Measurements from ENCODE around the gene PPP1R3G. TPM values are rescaled to one million over a fixed set of nuclear protein-coding genes. Genes with fewer than 3 reads are reported as not detected.

Gene PPP1R3G
- total and polyA plus RNA-seq, 12 donors: 3.8 to 12.2 (median 8.0) TPM

DNA sequence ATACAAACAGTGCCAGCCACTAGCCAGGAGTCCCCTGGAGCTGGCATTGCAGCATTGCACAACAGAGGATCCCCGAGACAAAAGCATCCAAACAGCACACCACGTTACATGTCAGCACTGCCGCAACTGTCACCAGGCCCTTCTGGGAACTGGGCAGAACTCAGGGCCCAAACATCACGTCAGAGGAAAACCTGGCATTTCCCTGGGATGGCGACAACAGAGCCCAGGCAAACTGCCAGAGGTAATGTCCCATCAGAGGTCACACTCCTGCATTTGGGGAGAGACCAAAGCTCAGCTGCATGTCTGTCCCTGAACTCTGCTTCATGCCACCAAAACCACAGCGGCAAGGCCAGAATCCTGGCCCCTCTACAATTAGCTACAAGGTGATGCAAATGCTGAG lies 36.3 kb downstream of the PPP1R3G start:
- Histone ChIP-seq H3K4me3 (no peak overlapping the region), H3K27me3 (no peaks in the 10 kb centered on the region), H3K9me3 (no peaks in the 10 kb centered on the region), H3K36me3 (no peaks in the 10 kb centered on the region), H3K4me1 (peaks cover 0 to 19% (median 7%) of the 10 kb centered on the region in 9 donors), H3K27ac (peak overlapping the region in 5 of 10 donors; percentile 22 to 59 (median 48))
- DNase-seq (peak; percentile 54 to 69), ATAC-seq (peak; percentile 28 to 98 (median 92))
- TF ChIP-seq, protein P1, sequence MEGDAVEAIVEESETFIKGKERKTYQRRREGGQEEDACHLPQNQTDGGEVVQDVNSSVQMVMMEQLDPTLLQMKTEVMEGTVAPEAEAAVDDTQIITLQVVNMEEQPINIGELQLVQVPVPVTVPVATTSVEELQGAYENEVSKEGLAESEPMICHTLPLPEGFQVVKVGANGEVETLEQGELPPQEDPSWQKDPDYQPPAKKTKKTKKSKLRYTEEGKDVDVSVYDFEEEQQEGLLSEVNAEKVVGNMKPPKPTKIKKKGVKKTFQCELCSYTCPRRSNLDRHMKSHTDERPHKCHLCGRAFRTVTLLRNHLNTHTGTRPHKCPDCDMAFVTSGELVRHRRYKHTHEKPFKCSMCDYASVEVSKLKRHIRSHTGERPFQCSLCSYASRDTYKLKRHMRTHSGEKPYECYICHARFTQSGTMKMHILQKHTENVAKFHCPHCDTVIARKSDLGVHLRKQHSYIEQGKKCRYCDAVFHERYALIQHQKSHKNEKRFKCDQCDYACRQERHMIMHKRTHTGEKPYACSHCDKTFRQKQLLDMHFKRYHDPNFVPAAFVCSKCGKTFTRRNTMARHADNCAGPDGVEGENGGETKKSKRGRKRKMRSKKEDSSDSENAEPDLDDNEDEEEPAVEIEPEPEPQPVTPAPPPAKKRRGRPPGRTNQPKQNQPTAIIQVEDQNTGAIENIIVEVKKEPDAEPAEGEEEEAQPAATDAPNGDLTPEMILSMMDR (IDR thresholded peaks at IDR 0.05): no peak
- WGBS, 2 donors: 48 to 52% methylated on average over 6 of the region's 6 CpGs
- intact Hi-C loops (cut with DNase I): loop anchor here in 1 of 10 donors (5.0 kb wide), 1 partner anchor 44 kb away; no protein-coding TSS in a partner anchor

- DNase-seq: no peak
- TF ChIP-seq, protein P1 (IDR thresholded peaks at IDR 0.05): no peak
- intact Hi-C loops (cut with DNase I): loop anchor here in 1 of 10 donors (5.0 kb wide), 1 partner anchor 45 kb away; no protein-coding TSS in a partner anchor
- no peaks in the 10 kb centered on the region for H3K36me3 ChIP-seq
- peaks cover 0 to 19% (median 7%) of the 10 kb centered on the region in 9 donors for H3K4me1 ChIP-seq
- no peaks in the 10 kb centered on the region for H3K27me3 ChIP-seq
- peak in 1 of 8 donors; percentile 4 for ATAC-seq
- H3K9me3 ChIP-seq: no peaks in the 10 kb centered on the region
- 76% methylated on average over 7 of the region's 7 CpGs for WGBS, 2 donors
- peak overlapping the region in 4 of 10 donors; percentile 41 to 59 (median 49) for H3K27ac ChIP-seq
- H3K4me3 ChIP-seq: no peak overlapping the region
These were observed 36.8 kb downstream of the PPP1R3G start for GRCh38 chr6:5121956-5122355.

GRCh38 chr6:5122504-5123112 lies 37.5 kb downstream of the PPP1R3G start:
- Histone ChIP-seq H3K27me3 (no peaks in the 10 kb centered on the region), H3K27ac (no peak overlapping the region), H3K4me1 (peaks cover 0 to 19% (median 7%) of the 10 kb centered on the region in 9 donors), H3K4me3 (no peak overlapping the region), H3K9me3 (no peaks in the 10 kb centered on the region), H3K36me3 (no peaks in the 10 kb centered on the region)
- intact Hi-C loops (cut with DNase I): loop anchor here in 1 of 10 donors (5.0 kb wide), 1 partner anchor 45 kb away; no protein-coding TSS in a partner anchor
- WGBS, 2 donors: 84 to 85% methylated on average over 18 of the region's 18 CpGs
- peak in 1 of 8 donors; percentile 3 for ATAC-seq
- TF ChIP-seq, protein P1 (IDR thresholded peaks at IDR 0.05): no peak
- no peak for DNase-seq

DNA sequence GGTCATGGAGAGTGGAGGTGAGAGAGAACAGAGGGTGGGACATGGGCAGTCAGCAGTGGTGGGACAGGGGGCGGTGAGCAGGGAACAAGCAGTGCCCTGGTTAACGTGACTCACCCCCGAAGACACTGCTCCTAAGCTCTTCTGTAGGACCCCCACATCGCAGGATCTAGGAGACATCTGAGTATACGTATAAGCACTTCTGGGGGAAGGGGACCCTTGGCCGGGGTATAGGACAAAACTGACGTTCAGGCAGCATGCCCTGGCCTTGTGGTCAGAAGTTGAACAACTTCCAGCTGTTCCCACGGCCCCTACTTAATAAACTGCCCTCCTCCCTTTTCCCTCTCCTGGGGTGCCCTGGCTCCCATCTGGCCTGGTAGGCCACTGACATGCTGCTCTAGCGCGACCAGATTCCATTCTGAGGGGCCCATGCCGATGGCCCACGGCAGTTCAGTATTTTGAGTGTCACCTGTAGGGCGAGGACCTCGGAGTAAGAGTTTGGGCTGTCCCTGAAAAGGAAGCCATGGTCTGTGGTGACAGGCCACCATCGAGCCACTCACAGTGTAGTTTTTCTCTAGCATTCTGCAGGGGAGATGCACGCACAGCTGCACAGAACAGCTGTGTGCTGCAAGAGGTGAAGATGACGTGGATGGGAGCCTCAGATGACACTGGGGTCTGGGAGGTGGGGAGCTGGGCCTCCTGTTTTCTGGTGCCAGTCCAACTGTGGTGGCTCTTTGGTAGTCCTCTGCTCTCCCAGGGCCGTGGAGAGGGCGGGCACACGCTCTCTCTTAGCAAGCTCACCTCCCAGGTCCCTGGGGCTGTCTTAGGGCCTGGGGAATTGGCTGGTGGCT lies 38.4 kb downstream of the PPP1R3G start:
- H3K9me3 ChIP-seq: no peaks in the 10 kb centered on the region
- H3K36me3 ChIP-seq: no peaks in the 10 kb centered on the region
- intact Hi-C loops (cut with DNase I): loop anchor here in 1 of 10 donors (5.0 kb wide), 1 partner anchor 46 kb away; no protein-coding TSS in a partner anchor
- no peak overlapping the region for H3K4me3 ChIP-seq
- WGBS, 2 donors: 95% methylated on average over 20 of the region's 20 CpGs
- DNase-seq: no peak
- H3K27me3 ChIP-seq: no peaks in the 10 kb centered on the region
- H3K4me1 ChIP-seq: peaks cover 0 to 19% (median 7%) of the 10 kb centered on the region in 9 donors
- ATAC-seq: peak in 1 of 8 donors; percentile 4
- TF ChIP-seq, protein P1 (IDR thresholded peaks at IDR 0.05): no peak
- H3K27ac ChIP-seq: no peak overlapping the region

Data from heart right ventricle (tissue), 16 donors.